PFSK-1 (cell line): ENCODE results near the gene THOC6.

Experiments
- FOXP2 ChIP-seq: optimal IDR thresholded peaks from 2 replicates; pipeline ENCODE3; 2011; ENCODE audit warnings: borderline replicate concordance, control low read depth, inconsistent platforms; ENCODE audit not compliant: insufficient read depth; ENCODE audit errors: extremely low read length, extremely low read depth
- POLR2AphosphoS5 ChIP-seq: IDR thresholded peaks from 2 replicates; pipeline ENCODE4 v1.6.1; 2012; ENCODE audit warnings: low read depth, mild to moderate bottlenecking, control low read depth, low read length, moderate library complexity
- REST ChIP-seq, 2 experiments: IDR thresholded peaks; 2 replicates each; pipeline versions ENCODE4 v1.6.1 to v1.8.0; 2011 to 2012; ENCODE audit warnings: low read depth in 2 of 2, low read length in 2 of 2, control low read depth in 1 of 2, inconsistent platforms in 1 of 2, mild to moderate bottlenecking in 1 of 2, moderate library complexity in 1 of 2; ENCODE audit not compliant: insufficient read depth in 1 of 2
- SIN3A ChIP-seq: IDR thresholded peaks from 2 replicates; pipeline ENCODE4 v1.6.1; 2012; ENCODE audit warnings: mild to moderate bottlenecking, low read length, moderate library complexity, borderline replicate concordance; ENCODE audit not compliant: insufficient read depth
- TAF1 ChIP-seq: IDR thresholded peaks from 2 replicates; pipeline ENCODE4 v1.6.1; 2012; ENCODE audit warnings: low read length, control low read depth, borderline replicate concordance; ENCODE audit not compliant: insufficient read depth

Gene THOC6

GRCh38 chr16:3027489-3027795, 3.6 kb downstream of the THOC6 start:
- TF ChIP-seq POLR2AphosphoS5 (no peak), REST (IDR thresholded peaks at IDR 0.05; ENCODE audit: insufficient read depth in 1 of 2, low read depth in 2 of 2, low read length in 2 of 2) (no peak), TAF1 (no peak), FOXP2 (no peak), SIN3A (no peak)

- 0 out of 2 replicates have a peak, but pooled peaks have one; percentile 46 for TF ChIP-seq POLR2AphosphoS5
- no peak for TF ChIP-seq REST (IDR thresholded peaks at IDR 0.05; ENCODE audit: insufficient read depth in 1 of 2, low read depth in 2 of 2, low read length in 2 of 2)
These were observed 4.3 kb downstream of the THOC6 start for GRCh38 chr16:3027983-3028715.

- TF ChIP-seq POLR2AphosphoS5: no peak
- TF ChIP-seq TAF1: no peak
These were observed 5.0 kb downstream of the THOC6 start for GRCh38 chr16:3028716-3029319.

GRCh38 chr16:3029491-3030221, 5.8 kb downstream of the THOC6 start:
- TF ChIP-seq TAF1 (no peak), REST (IDR thresholded peaks at IDR 0.05; ENCODE audit: insufficient read depth in 1 of 2, low read depth in 2 of 2, low read length in 2 of 2) (no peak), SIN3A (no peak), POLR2AphosphoS5 (no peak), FOXP2 (no peak)

GRCh38 chr16:3030222-3031212, 6.7 kb downstream of the THOC6 start:
- no peak for TF ChIP-seq FOXP2
- no peak for TF ChIP-seq POLR2AphosphoS5
- no peak for TF ChIP-seq SIN3A
- TF ChIP-seq REST (IDR thresholded peaks at IDR 0.05; ENCODE audit: insufficient read depth in 1 of 2, low read depth in 2 of 2, low read length in 2 of 2): no peak
- no peak for TF ChIP-seq TAF1
